Hematopoietic multipotent progenitor cell treated with erythropoietin and hydrocortisone succinate and interleukin-3 and kit ligand, for 6 days (in vitro differentiated cells): ENCODE measurements around the gene HMBS.

Source experiments
- DNase-seq: peaks from one replicate; pipeline ENCODE4 v3.0.0-alpha.2; 2015

Gene HMBS

GRCh38 chr11:119077839-119078238 is 6.8 kb upstream of the HMBS start:
- no peak for DNase-seq

GRCh38 chr11:119078675-119079420 is 5.8 kb upstream of the HMBS start:
- DNase-seq = no peak

GRCh38 chr11:119081682-119082260 is 2.9 kb upstream of the HMBS start:
- no peak for DNase-seq

GRCh38 chr11:119085437-119085847 is 761 bp downstream of the HMBS start:
- DNase-seq = peak; percentile 91

- DNase-seq = peak; percentile 75
Measured at GRCh38 chr11:119087123-119087522, 2.4 kb downstream of the HMBS start.

GRCh38 chr11:119087747-119088241 is 3.1 kb downstream of the HMBS start:
- DNase-seq = peak; percentile 98

- DNase-seq = no peak
Measured at GRCh38 chr11:119088406-119088805, 3.7 kb downstream of the HMBS start.

- DNase-seq = peak; percentile 43
Measured at GRCh38 chr11:119089319-119089718, 4.6 kb downstream of the HMBS start.

- peak; percentile 25 for DNase-seq
Measured at GRCh38 chr11:119091178-119091577, 6.5 kb downstream of the HMBS start.

GRCh38 chr11:119091966-119092879 is 7.5 kb downstream of the HMBS start:
- DNase-seq = peak; percentile 67

- DNase-seq = peak; percentile 56
Measured at GRCh38 chr11:119092880-119093842, 8.5 kb downstream of the HMBS start.

- peak; percentile 69 for DNase-seq
Measured at GRCh38 chr11:119093942-119094815, 9.5 kb downstream of the HMBS start.

GRCh38 chr11:119094816-119095065 is 10.1 kb downstream of the HMBS start:
- peak; percentile 79 for DNase-seq

GRCh38 chr11:119095066-119095880 is 10.6 kb downstream of the HMBS start:
- DNase-seq = peak; percentile 100

GRCh38 chr11:119099711-119100110 is 15.0 kb downstream of the HMBS start:
- peak; percentile 87 for DNase-seq

GRCh38 chr11:119100246-119100970 is 15.7 kb downstream of the HMBS start:
- DNase-seq = peak; percentile 76

GRCh38 chr11:119100994-119101758 is 16.5 kb downstream of the HMBS start:
- DNase-seq = peak; percentile 46

GRCh38 chr11:119101759-119102423 is 17.2 kb downstream of the HMBS start, which contains the start of gene DPAGT1:
Gene DPAGT1 (minus strand): TSS chr11:119101853. CDS start chr11:119101655, 198 bp downstream.
- peak; percentile 97 for DNase-seq
